Measurements from ENCODE around the gene LRRC4B.

LRRC4B gene

GRCh38 chr19:50570997-50571396, 2.8 kb upstream of the LRRC4B start:
- DNase-seq: no peak

- DNase-seq: no peak
Measured at GRCh38 chr19:50569938-50570540, 1.8 kb upstream of the LRRC4B start.

- DNase-seq: no peak
Measured at GRCh38 chr19:50568728-50569698, 778 bp upstream of the LRRC4B start.

- no peak for DNase-seq
Measured at GRCh38 chr19:50567052-50567841, 988 bp downstream of the LRRC4B start.

- no peak for DNase-seq
Measured at GRCh38 chr19:50565984-50566903, 2.0 kb downstream of the LRRC4B start.

GRCh38 chr19:50564229-50565105, 3.8 kb downstream of the LRRC4B start:
- no peak for DNase-seq

GRCh38 chr19:50563597-50563996, 4.6 kb downstream of the LRRC4B start:
- DNase-seq: no peak

- DNase-seq: no peak
Measured at GRCh38 chr19:50562996-50563395, 5.2 kb downstream of the LRRC4B start.

GRCh38 chr19:50562329-50562728, 5.9 kb downstream of the LRRC4B start:
- DNase-seq: no peak

- no peak for DNase-seq
Measured at GRCh38 chr19:50559636-50560035, 8.6 kb downstream of the LRRC4B start.

- DNase-seq: no peak
Measured at GRCh38 chr19:50558449-50558848, 9.8 kb downstream of the LRRC4B start.

- no peak for DNase-seq
Measured at GRCh38 chr19:50558039-50558438, 10.2 kb downstream of the LRRC4B start.

- DNase-seq: no peak
Measured at GRCh38 chr19:50557009-50557613, 11.1 kb downstream of the LRRC4B start.

- peak; percentile 42 for DNase-seq
Measured at GRCh38 chr19:50556282-50557008, 11.8 kb downstream of the LRRC4B start.

- DNase-seq: no peak
Measured at GRCh38 chr19:50555450-50556281, 12.6 kb downstream of the LRRC4B start.

- no peak for DNase-seq
Measured at GRCh38 chr19:50555033-50555432, 13.2 kb downstream of the LRRC4B start.

- DNase-seq: no peak
Measured at GRCh38 chr19:50554212-50554611, 14.0 kb downstream of the LRRC4B start.

GRCh38 chr19:50553134-50553703, 15.0 kb downstream of the LRRC4B start:
- no peak for DNase-seq

GRCh38 chr19:50552540-50552939, 15.7 kb downstream of the LRRC4B start:
- DNase-seq: no peak
